H1 (cell line): Measurements from ENCODE around the gene OAT. TPM values are rescaled to one million over a fixed set of nuclear protein-coding genes. Genes with fewer than 3 reads are reported as not detected.

Experiments
- TCF12 ChIP-seq: IDR thresholded peaks from 2 replicates; pipeline ENCODE4 v1.6.1; 2011; ENCODE audit warnings: low read depth, mild to moderate bottlenecking, low read length
- polyA plus RNA-seq, 7 experiments: library from polyadenylated mRNA; depleted of rRNA in 3 of 7; stranded (reverse) in 5 of 7; unstranded in 2 of 7; fragments of >200 nt in 5 of 7; fragments of 200-250 nt in 2 of 7; gene quantifications; 1 replicate in 5 of 7; 2 replicates in 1 of 7; 4 replicates in 1 of 7; pipeline versions ENCODE4 v1.2.1 to v1.2.3, GENCODE V29; 2011 to 2013; ENCODE audit warnings: missing spikeins in 2 of 7, mixed read lengths in 2 of 7
- total RNA-seq: library from RNA; stranded (reverse); fragmentation: NEBNext Ultra II Directional; extraction: Animal tissue kit (Norgen Biotek cat#: 25700); gene quantifications from 2 replicates; pipeline ENCODE4 v1.2.1, GENCODE V29; 2021

The OAT gene
- total and polyA plus RNA-seq, 2 of the 8 experiments (the other 6 are each of a cell fraction or from before 2014, with no cell fraction given), result 67.8 to 121 TPM

- TF ChIP-seq TCF12, result no peak
- TF ChIP-seq, all 59 proteins: peak for 0
Measured at GRCh38 chr10:124388476-124388822, 30.3 kb downstream of the OAT start (continued).
